OCI-LY7 (cell line): ENCODE results near the gene DPYD. TPM values are rescaled to one million over a fixed set of nuclear protein-coding genes. Genes with fewer than 3 reads are reported as not detected.
A peak's percentile ranks its signal among the peaks of the same experiment; 100 is the strongest.

Experiments
- BruUV-seq: library from RNA; stranded (reverse); fragments of 400-500 nt; replicated peaks from 2 replicates; lab custom pipeline; 2021; lab: Mats Ljungman, UMichigan
- CTCF ChIA-PET: fragments of 300-600 bp; sonication (Branson Sonifier 250); formaldehyde crosslinking; loops from one replicate; lab custom pipeline; 2022; ENCODE audit warnings: antibody characterized with exemption; ENCODE audit not compliant: unreplicated experiment; lab: Charles Lee
- POLR2A ChIA-PET: fragments of 300-600 bp; sonication (Branson Sonifier 250); formaldehyde crosslinking; loops from one replicate; lab custom pipeline; 2022; ENCODE audit warnings: antibody characterized with exemption; lab: Charles Lee
- DNase-seq: peaks from one replicate; pipeline ENCODE4 v3.0.0-alpha.2; 2015; ENCODE audit warnings: low spot score
- H2AFZ ChIP-seq: fragments of 200-600 bp; sonication (generic), shearing (Covaris generic); 2 replicates; pipeline ENCODE4 v1.6.1; 2014; ENCODE audit warnings: mild to moderate bottlenecking, antibody characterized with exemption, low read length, moderate library complexity
- H3K27ac ChIP-seq: fragments of 200-600 bp; sonication (generic); 2 replicates; pipeline ENCODE4 v1.5.1; 2014; ENCODE audit warnings: mixed run types, low read depth, mild to moderate bottlenecking, moderate library complexity, low read length, inconsistent platforms; ENCODE audit not compliant: poor library complexity, severe bottlenecking
- H3K36me3 ChIP-seq: fragments of 200-600 bp; sonication (generic); 2 replicates; pipeline ENCODE4 v1.6.1; 2014; ENCODE audit warnings: mild to moderate bottlenecking, antibody characterized with exemption, low read length, moderate library complexity, mixed read lengths; ENCODE audit not compliant: insufficient read depth
- H3K4me1 ChIP-seq: fragments of 200-600 bp; sonication (generic); 2 replicates; pipeline ENCODE4 v1.5.1; 2014; ENCODE audit warnings: mild to moderate bottlenecking, low read length; ENCODE audit not compliant: insufficient read depth, poor library complexity, severe bottlenecking
- H3K4me2 ChIP-seq: fragments of 200-600 bp; sonication (generic); 2 replicates; pipeline ENCODE4 v1.6.1; 2014; ENCODE audit warnings: mild to moderate bottlenecking, low read length
- H3K4me3 ChIP-seq: fragments of 200-600 bp; sonication (generic); 2 replicates; pipeline ENCODE4 v1.5.1; 2014; ENCODE audit warnings: mild to moderate bottlenecking, low read depth, low read length; ENCODE audit not compliant: poor library complexity, severe bottlenecking
- H3K79me2 ChIP-seq: fragments of 200-600 bp; sonication (generic); 2 replicates; pipeline ENCODE4 v1.6.1; 2016; ENCODE audit warnings: low read depth, mild to moderate bottlenecking, low read length, moderate library complexity, mixed read lengths; ENCODE audit not compliant: insufficient read depth
- H3K9me2 ChIP-seq: fragments of 200-600 bp; sonication (generic); 2 replicates; pipeline ENCODE4 v1.6.1; 2016; ENCODE audit warnings: mild to moderate bottlenecking, low read length, mixed read lengths; ENCODE audit not compliant: insufficient read depth
- H3K9me3 ChIP-seq: fragments of 200-600 bp; sonication (generic); 2 replicates; pipeline ENCODE4 v1.6.1; 2014; ENCODE audit warnings: mild to moderate bottlenecking, mixed run types, low read length, mixed read lengths
- H4K20me1 ChIP-seq: fragments of 200-600 bp; sonication (generic); 2 replicates; pipeline ENCODE4 v1.6.1; 2014; ENCODE audit warnings: mild to moderate bottlenecking, antibody characterized with exemption, low read length, moderate library complexity, mixed read lengths; ENCODE audit not compliant: insufficient read depth
- CTCF ChIP-seq: fragments of 200-600 bp; sonication (generic); conservative IDR thresholded peaks from 2 replicates; pipeline ENCODE4 v1.5.1; 2014; ENCODE audit warnings: mild to moderate bottlenecking, antibody characterized with exemption, low read length, moderate library complexity, mixed read lengths
- EZH2phosphoT487 ChIP-seq: fragments of 200-600 bp; sonication (generic); IDR thresholded peaks from 2 replicates; pipeline ENCODE4 v1.6.1; 2018; ENCODE audit warnings: low read depth, borderline replicate concordance, mild to moderate bottlenecking, mixed run types, antibody characterized with exemption, low read length, moderate library complexity, mixed read lengths
- intact Hi-C: fragments of 100-400 bp; cut with micrococcal nuclease; formaldehyde crosslinking; loops from one replicate; pipeline ENCODE4 v1.10.0; 2022; ENCODE audit not compliant: unreplicated experiment
- total RNA-seq, 2 experiments: library from RNA; depleted of rRNA in 1 of 2; stranded (reverse); fragments of >200 nt in 1 of 2; shearing (Covaris generic) in 1 of 2; gene quantifications; 2 replicates each; pipeline ENCODE4 v1.2.3, GENCODE V29; 2014 to 2022

DPYD gene
- total RNA-seq, 2 experiments from 2014 or later, result 5.5 to 13.4 TPM

DNA sequence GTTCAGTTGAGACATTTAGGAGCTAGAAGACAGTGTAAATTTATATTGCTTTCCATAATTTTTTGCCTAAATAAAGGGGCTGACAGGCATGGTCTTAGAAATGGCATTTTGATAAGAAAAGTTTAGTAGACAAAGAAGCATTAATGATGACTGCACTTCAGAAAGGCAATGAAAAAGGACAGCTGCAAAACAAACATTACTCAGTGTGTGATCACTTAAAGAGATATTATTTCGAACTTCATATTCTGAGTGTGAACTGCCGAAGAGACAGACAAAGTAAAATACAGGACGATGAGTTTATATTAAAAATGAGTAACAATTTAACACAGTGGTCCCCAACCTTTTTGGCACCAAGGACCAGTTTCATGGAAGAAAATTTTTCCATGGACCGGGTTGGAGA, 243.1 kb downstream of the DPYD start:
- no peak overlapping the region for H2AFZ ChIP-seq
- ChIA-PET POLR2A (no interaction called here), CTCF (no interaction called here)
- BruUV-seq, result no TSS peak
- no peaks in the 10 kb centered on the region for H3K9me3 ChIP-seq
- no peaks in the 10 kb centered on the region for H3K9me2 ChIP-seq
- no peak overlapping the region for H3K4me2 ChIP-seq
- no peaks in the 10 kb centered on the region for H4K20me1 ChIP-seq
- H3K4me1 ChIP-seq, result no peaks in the 10 kb centered on the region
- intact Hi-C loops, result no loop called here
- H3K4me3 ChIP-seq, result no peak overlapping the region
- no peaks in the 10 kb centered on the region for H3K36me3 ChIP-seq
- no peak for TF ChIP-seq EZH2phosphoT487
- TF ChIP-seq CTCF, result no peak
- no peaks in the 10 kb centered on the region for H3K79me2 ChIP-seq
- no peak overlapping the region for H3K27ac ChIP-seq
- no peak for DNase-seq

DNA sequence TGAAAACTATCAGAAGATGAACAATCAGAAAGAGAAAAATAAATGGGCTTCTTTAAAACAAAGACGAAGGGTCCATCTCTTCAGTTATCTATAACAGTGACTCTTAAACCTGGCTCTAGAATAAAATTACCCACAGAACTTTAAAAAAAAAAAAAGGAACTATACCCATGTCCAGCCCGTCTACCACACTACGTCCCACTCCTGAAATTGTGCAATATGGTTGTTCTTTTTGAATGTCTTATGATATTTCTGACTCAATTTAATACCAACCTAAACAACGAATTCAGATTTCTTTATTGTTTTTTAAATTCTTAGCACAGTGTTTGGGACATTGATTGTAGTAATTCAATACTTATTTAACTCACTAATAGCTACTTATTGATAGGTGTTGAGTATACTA, 246.3 kb downstream of the DPYD start:
- CTCF ChIA-PET, result no interaction called here
- Histone ChIP-seq H2AFZ (no peak overlapping the region), H3K36me3 (no peaks in the 10 kb centered on the region), H3K4me2 (no peak overlapping the region), H3K4me1 (no peaks in the 10 kb centered on the region), H3K4me3 (no peak overlapping the region), H4K20me1 (no peaks in the 10 kb centered on the region), H3K9me2 (no peaks in the 10 kb centered on the region), H3K27ac (no peak overlapping the region), H3K79me2 (no peaks in the 10 kb centered on the region), H3K9me3 (no peaks in the 10 kb centered on the region)
- POLR2A ChIA-PET, result no interaction called here
- intact Hi-C loops, result no loop called here
- BruUV-seq, result no TSS peak
- TF ChIP-seq CTCF (no peak), EZH2phosphoT487 (no peak)
- DNase-seq, result no peak

DNA sequence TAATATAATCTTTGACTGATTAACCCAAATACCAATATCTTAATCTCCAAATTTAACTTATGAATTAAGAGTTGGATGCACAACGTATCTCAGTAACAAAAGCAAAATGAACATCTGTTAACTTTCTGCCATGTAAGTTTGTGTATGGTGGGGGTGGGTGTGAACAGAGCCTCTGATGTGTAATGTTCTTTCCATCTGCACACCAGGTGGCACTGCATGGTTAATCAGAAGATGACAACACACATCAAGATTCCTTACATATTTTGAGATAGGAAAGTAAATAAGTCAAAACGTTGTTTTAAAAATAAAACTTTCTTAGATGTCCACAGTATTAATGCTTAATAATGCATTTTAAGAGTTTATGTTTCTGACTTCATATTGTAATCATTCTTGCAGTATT, 251.9 kb downstream of the DPYD start:
- no peak overlapping the region for H3K27ac ChIP-seq
- no peak overlapping the region for H3K4me2 ChIP-seq
- ChIA-PET CTCF (no interaction called here), POLR2A (no interaction called here)
- no peak overlapping the region for H3K4me3 ChIP-seq
- H3K79me2 ChIP-seq, result no peaks in the 10 kb centered on the region
- TF ChIP-seq EZH2phosphoT487 (no peak), CTCF (peak; percentile 47; the same call in 1 of the 2 replicates)
- H4K20me1 ChIP-seq, result no peaks in the 10 kb centered on the region
- no peaks in the 10 kb centered on the region for H3K9me2 ChIP-seq
- no peaks in the 10 kb centered on the region for H3K9me3 ChIP-seq
- H3K4me1 ChIP-seq, result no peaks in the 10 kb centered on the region
- H2AFZ ChIP-seq, result no peak overlapping the region
- intact Hi-C loops, result loop anchor here (2.0 kb wide), 1 partner anchor 382 kb away; no protein-coding TSS in a partner anchor
- DNase-seq, result no peak
- no TSS peak for BruUV-seq
- no peaks in the 10 kb centered on the region for H3K36me3 ChIP-seq
